ENCODE results near the gene CFAP92. TPM values are rescaled to one million over a fixed set of nuclear protein-coding genes. Genes with fewer than 3 reads are reported as not detected.

CFAP92 gene
- total RNA-seq, 4 donors from 2014 or later, result 0.40 to 2.5 (median 0.57) TPM

DNA sequence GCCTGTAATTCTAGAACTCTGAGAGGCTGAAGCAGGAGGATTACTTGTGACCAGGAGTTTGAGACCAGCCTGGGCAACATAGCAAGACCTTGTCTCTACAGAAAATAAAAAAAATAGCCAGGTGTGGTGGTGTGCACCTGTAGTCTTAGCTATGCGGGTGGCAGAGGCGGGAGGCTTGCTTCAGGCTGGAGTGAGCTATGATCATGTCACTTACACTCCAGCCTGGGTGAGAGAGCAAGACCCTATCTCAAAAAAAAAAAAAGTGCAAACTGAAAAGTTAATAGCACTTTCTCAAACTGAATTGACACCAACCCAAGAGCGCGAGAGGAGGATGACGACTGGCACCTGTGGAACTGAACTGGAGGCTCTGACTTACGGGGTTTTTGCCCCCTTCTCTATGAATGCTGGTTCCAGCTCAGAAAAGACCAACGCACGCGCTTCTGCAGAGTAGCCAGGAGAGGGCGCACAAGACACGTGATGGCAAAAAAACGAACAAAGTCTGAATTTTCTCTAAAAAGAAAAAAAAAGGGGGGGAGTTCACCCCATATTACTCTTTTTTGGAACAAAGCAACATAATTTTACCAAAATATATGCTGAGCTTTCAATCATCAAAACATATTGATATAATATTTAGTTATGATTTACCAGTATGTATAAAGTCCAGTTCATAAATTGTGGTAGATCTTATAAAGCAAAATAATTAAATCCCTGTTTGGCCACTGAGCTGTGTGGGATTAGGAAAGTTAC lies 23.7 kb downstream of the CFAP92 start:
- H3K9me3 ChIP-seq, result no peaks in the 10 kb centered on the region
- WGBS, 2 donors, result 10 to 14% methylated on average over 12 of the region's 12 CpGs
- intact Hi-C loops (cut with DNase I), result loop anchor here (5.0 kb wide), 1 partner anchor 272 kb away; no protein-coding TSS in a partner anchor
- H3K36me3 ChIP-seq, result no peaks in the 10 kb centered on the region
- DNase-seq, result peak; percentile 30 to 35
- TF ChIP-seq POLR2A (IDR thresholded peaks at IDR 0.05), result no peak
- TF ChIP-seq, protein P1, sequence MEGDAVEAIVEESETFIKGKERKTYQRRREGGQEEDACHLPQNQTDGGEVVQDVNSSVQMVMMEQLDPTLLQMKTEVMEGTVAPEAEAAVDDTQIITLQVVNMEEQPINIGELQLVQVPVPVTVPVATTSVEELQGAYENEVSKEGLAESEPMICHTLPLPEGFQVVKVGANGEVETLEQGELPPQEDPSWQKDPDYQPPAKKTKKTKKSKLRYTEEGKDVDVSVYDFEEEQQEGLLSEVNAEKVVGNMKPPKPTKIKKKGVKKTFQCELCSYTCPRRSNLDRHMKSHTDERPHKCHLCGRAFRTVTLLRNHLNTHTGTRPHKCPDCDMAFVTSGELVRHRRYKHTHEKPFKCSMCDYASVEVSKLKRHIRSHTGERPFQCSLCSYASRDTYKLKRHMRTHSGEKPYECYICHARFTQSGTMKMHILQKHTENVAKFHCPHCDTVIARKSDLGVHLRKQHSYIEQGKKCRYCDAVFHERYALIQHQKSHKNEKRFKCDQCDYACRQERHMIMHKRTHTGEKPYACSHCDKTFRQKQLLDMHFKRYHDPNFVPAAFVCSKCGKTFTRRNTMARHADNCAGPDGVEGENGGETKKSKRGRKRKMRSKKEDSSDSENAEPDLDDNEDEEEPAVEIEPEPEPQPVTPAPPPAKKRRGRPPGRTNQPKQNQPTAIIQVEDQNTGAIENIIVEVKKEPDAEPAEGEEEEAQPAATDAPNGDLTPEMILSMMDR (IDR thresholded peaks at IDR 0.05), result peak; percentile 75 to 94 (median 82)
- peaks cover 0 to 7% of the 10 kb centered on the region in 2 donors for H3K4me1 ChIP-seq
- H3K27ac ChIP-seq, result no peak overlapping the region
- no peak overlapping the region for H3K4me3 ChIP-seq (replicated peaks in 1 of 3)
- H3K27me3 ChIP-seq, result no peaks in the 10 kb centered on the region

DNA sequence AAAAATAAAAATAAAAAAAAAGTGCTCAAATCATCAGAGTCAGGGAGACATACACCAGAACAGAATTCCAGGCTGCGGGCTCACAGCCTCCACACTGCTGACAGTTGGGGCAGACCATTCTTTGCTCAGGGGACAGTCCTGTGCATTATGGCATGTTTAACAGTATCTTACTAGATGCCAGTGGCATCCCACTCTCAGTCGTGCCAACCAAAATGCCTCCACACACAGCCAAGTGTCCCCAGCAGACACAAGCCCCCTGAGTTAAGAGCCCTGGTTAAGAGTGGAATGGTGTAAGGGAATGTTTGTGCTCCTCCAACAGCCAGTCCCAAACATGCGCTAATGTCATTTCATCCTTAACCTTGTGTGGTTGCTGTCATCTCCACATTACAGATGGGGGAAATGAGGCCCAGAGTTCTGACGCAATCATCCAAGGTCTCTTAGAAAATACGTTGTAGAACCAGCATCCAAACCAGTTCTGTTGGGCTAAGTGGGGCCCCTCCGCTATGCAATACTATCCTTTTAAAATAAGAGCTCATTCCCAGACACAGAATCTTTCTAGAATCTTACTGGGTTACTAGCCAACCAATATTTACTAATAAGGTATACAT lies 26.0 kb downstream of the CFAP92 start:
- Histone ChIP-seq H3K4me1 (peaks cover 0 to 7% of the 10 kb centered on the region in 2 donors), H3K27me3 (no peaks in the 10 kb centered on the region), H3K9me3 (no peaks in the 10 kb centered on the region), H3K36me3 (no peaks in the 10 kb centered on the region), H3K27ac (no peak overlapping the region), H3K4me3 (replicated peaks in 1 of 3) (no peak overlapping the region)
- no peak for DNase-seq
- intact Hi-C loops (cut with DNase I), result no loop called here
- TF ChIP-seq, protein P1 (IDR thresholded peaks at IDR 0.05), result no peak
- no peak for TF ChIP-seq POLR2A (IDR thresholded peaks at IDR 0.05)
- WGBS, 2 donors, result 74 to 84% methylated on average over 6 of the region's 6 CpGs

DNA sequence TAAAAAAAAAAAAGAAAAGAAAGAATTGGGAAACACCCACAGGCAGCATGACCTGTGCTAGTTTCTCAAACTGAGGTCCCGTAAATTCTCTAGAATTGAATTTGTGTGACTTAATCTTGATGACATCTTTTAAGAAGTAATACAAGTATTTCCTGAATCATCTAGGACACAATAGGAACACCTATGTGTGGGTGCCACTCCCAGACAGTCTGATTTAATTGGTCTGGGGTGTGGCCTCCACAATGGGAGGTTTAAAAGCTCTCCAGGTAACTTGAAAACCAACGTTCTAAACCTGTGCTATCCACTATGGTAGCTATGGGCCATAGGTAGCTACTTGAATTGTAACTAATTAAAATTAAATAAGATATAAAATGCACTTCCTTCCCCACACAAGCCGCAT lies 28.1 kb downstream of the CFAP92 start:
- no peak for DNase-seq
- Histone ChIP-seq H3K27ac (no peak overlapping the region), H3K36me3 (no peaks in the 10 kb centered on the region), H3K4me1 (peaks cover 0 to 7% of the 10 kb centered on the region in 2 donors), H3K4me3 (replicated peaks in 1 of 3) (no peak overlapping the region), H3K27me3 (no peaks in the 10 kb centered on the region), H3K9me3 (no peaks in the 10 kb centered on the region)
- WGBS, 2 donors, result 71 to 81% methylated on average over 3 of the region's 3 CpGs
- intact Hi-C loops (cut with DNase I), result no loop called here
- TF ChIP-seq, protein P1 (IDR thresholded peaks at IDR 0.05), result no peak
- no peak for TF ChIP-seq POLR2A (IDR thresholded peaks at IDR 0.05)

DNA sequence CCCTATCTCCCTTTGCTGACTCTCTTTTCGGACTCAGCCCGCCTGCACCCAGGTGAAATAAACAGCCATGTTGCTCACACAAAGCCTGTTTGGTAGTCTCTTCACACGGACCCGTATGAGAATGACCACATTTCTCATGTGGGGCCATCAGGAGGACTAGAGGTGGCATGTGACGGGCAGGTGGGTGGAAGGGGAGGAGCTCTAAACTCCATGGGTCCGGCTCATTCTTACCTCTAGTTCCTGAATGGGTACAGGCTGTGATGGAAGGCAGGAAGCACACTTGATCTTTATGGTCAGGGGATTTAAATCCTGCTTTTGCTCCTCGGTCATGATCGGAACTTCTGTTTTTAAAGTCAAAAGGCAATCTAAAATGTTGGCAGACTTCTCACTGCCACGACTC lies 28.6 kb downstream of the CFAP92 start:
- no peak for TF ChIP-seq POLR2A (IDR thresholded peaks at IDR 0.05)
- TF ChIP-seq, protein P1 (IDR thresholded peaks at IDR 0.05), result no peak
- no peaks in the 10 kb centered on the region for H3K9me3 ChIP-seq
- no peak overlapping the region for H3K4me3 ChIP-seq (replicated peaks in 1 of 3)
- H3K27ac ChIP-seq, result no peak overlapping the region
- 81 to 85% methylated on average over 9 of the region's 9 CpGs for WGBS, 2 donors
- H3K36me3 ChIP-seq, result no peaks in the 10 kb centered on the region
- no peaks in the 10 kb centered on the region for H3K27me3 ChIP-seq
- intact Hi-C loops (cut with DNase I), result no loop called here
- H3K4me1 ChIP-seq, result peaks cover 0 to 3% of the 10 kb centered on the region in 2 donors
- DNase-seq, result no peak

DNA sequence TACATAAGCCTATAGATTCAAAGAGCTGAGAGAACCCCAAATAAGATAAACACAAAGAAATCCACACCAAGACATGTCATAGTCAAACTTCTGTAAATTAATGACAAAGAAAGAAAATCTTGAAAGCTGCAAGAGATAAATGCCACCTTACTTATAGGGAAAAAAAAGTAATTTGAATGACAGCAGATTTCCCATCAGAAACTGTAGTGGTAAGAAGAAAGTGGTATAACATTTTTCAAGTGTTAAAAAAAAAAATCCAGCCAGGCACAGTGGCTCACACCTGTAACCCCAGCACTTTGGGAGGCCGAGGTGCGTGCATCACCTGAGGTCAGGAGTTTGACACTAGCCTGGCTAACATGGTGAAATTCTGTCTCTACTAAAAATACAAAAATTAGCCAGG lies 37.4 kb downstream of the CFAP92 start:
- Histone ChIP-seq H3K9me3 (no peaks in the 10 kb centered on the region), H3K4me1 (no peaks in the 10 kb centered on the region), H3K36me3 (no peaks in the 10 kb centered on the region), H3K4me3 (replicated peaks in 1 of 3) (no peak overlapping the region), H3K27ac (no peak overlapping the region), H3K27me3 (no peaks in the 10 kb centered on the region)
- intact Hi-C loops (cut with DNase I), result no loop called here
- DNase-seq, result no peak
- WGBS, 2 donors, result 98% methylated on average over 2 of the region's 2 CpGs
- TF ChIP-seq, protein P1 (IDR thresholded peaks at IDR 0.05), result no peak
- no peak for TF ChIP-seq POLR2A (IDR thresholded peaks at IDR 0.05)

Data from thyroid gland (tissue), 4 donors.